ENCODE results near the gene EVI2A.

EVI2A gene

GRCh38 chr17:31328160-31328535, 6.7 kb upstream of the EVI2A start:
- Histone ChIP-seq H3K4me3 (ENCODE audit: low read depth, low read length) (no peak overlapping the region), H3K36me3 (ENCODE audit: control insufficient read depth, insufficient read depth, low read length) (peaks cover 18% of the 10 kb centered on the region), H3K9ac (ENCODE audit: low read depth, low read length) (no peak overlapping the region), H3K27ac (ENCODE audit: low read depth, low read length) (no peak overlapping the region), H3K9me3 (ENCODE audit: control insufficient read depth, insufficient read depth, low read length) (no peaks in the 10 kb centered on the region), H3K4me1 (ENCODE audit: control insufficient read depth, insufficient read depth, low read length) (no peaks in the 10 kb centered on the region; the same call in 1 of the 2 replicates), H3K27me3 (ENCODE audit: control insufficient read depth, insufficient read depth, low read length) (no peaks in the 10 kb centered on the region)

GRCh38 chr17:31327534-31328159, 6.2 kb upstream of the EVI2A start:
- H3K4me1 ChIP-seq (ENCODE audit: control insufficient read depth, insufficient read depth, low read length): no peaks in the 10 kb centered on the region; the same call in 1 of the 2 replicates
- peaks cover 17% of the 10 kb centered on the region for H3K36me3 ChIP-seq (ENCODE audit: control insufficient read depth, insufficient read depth, low read length)
- no peak overlapping the region for H3K27ac ChIP-seq (ENCODE audit: low read depth, low read length)
- no peaks in the 10 kb centered on the region for H3K9me3 ChIP-seq (ENCODE audit: control insufficient read depth, insufficient read depth, low read length)
- H3K27me3 ChIP-seq (ENCODE audit: control insufficient read depth, insufficient read depth, low read length): no peaks in the 10 kb centered on the region
- no peak overlapping the region for H3K9ac ChIP-seq (ENCODE audit: low read depth, low read length)
- H3K4me3 ChIP-seq (ENCODE audit: low read depth, low read length): no peak overlapping the region

- no peak overlapping the region for H3K9ac ChIP-seq (ENCODE audit: low read depth, low read length)
- peaks cover 17% of the 10 kb centered on the region for H3K36me3 ChIP-seq (ENCODE audit: control insufficient read depth, insufficient read depth, low read length)
- H3K9me3 ChIP-seq (ENCODE audit: control insufficient read depth, insufficient read depth, low read length): no peaks in the 10 kb centered on the region
- no peak overlapping the region for H3K27ac ChIP-seq (ENCODE audit: low read depth, low read length)
- H3K27me3 ChIP-seq (ENCODE audit: control insufficient read depth, insufficient read depth, low read length): no peaks in the 10 kb centered on the region
- H3K4me3 ChIP-seq (ENCODE audit: low read depth, low read length): no peak overlapping the region
- peaks cover 3% of the 10 kb centered on the region; the same call in 1 of the 2 replicates for H3K4me1 ChIP-seq (ENCODE audit: control insufficient read depth, insufficient read depth, low read length)
Observed at GRCh38 chr17:31323551-31323950, 2.1 kb upstream of the EVI2A start.

- no peak overlapping the region for H3K27ac ChIP-seq (ENCODE audit: low read depth, low read length)
- H3K9me3 ChIP-seq (ENCODE audit: control insufficient read depth, insufficient read depth, low read length): no peaks in the 10 kb centered on the region
- H3K36me3 ChIP-seq (ENCODE audit: control insufficient read depth, insufficient read depth, low read length): peaks cover 6% of the 10 kb centered on the region; the same call in 1 of the 2 replicates
- H3K4me1 ChIP-seq (ENCODE audit: control insufficient read depth, insufficient read depth, low read length): peaks cover 10% of the 10 kb centered on the region; the same call in 1 of the 2 replicates
- H3K27me3 ChIP-seq (ENCODE audit: control insufficient read depth, insufficient read depth, low read length): no peaks in the 10 kb centered on the region
- no peak overlapping the region for H3K4me3 ChIP-seq (ENCODE audit: low read depth, low read length)
- no peak overlapping the region for H3K9ac ChIP-seq (ENCODE audit: low read depth, low read length)
Observed at GRCh38 chr17:31321966-31322365, 544 bp upstream of the EVI2A start.

- Histone ChIP-seq H3K9ac (ENCODE audit: low read depth, low read length) (no peak overlapping the region), H3K27ac (ENCODE audit: low read depth, low read length) (no peak overlapping the region), H3K9me3 (ENCODE audit: control insufficient read depth, insufficient read depth, low read length) (no peaks in the 10 kb centered on the region), H3K27me3 (ENCODE audit: control insufficient read depth, insufficient read depth, low read length) (no peaks in the 10 kb centered on the region), H3K4me3 (ENCODE audit: low read depth, low read length) (no peak overlapping the region), H3K36me3 (ENCODE audit: control insufficient read depth, insufficient read depth, low read length) (peaks cover 2% of the 10 kb centered on the region; the same call in 1 of the 2 replicates), H3K4me1 (ENCODE audit: control insufficient read depth, insufficient read depth, low read length) (peaks cover 10% of the 10 kb centered on the region; the same call in 1 of the 2 replicates)
Observed at GRCh38 chr17:31320791-31321190, 631 bp downstream of the EVI2A start.

GRCh38 chr17:31320241-31320640, 1.2 kb downstream of the EVI2A start:
- no peaks in the 10 kb centered on the region for H3K27me3 ChIP-seq (ENCODE audit: control insufficient read depth, insufficient read depth, low read length)
- H3K9me3 ChIP-seq (ENCODE audit: control insufficient read depth, insufficient read depth, low read length): no peaks in the 10 kb centered on the region
- H3K9ac ChIP-seq (ENCODE audit: low read depth, low read length): no peak overlapping the region
- H3K36me3 ChIP-seq (ENCODE audit: control insufficient read depth, insufficient read depth, low read length): no peaks in the 10 kb centered on the region
- peaks cover 10% of the 10 kb centered on the region; the same call in 1 of the 2 replicates for H3K4me1 ChIP-seq (ENCODE audit: control insufficient read depth, insufficient read depth, low read length)
- H3K27ac ChIP-seq (ENCODE audit: low read depth, low read length): no peak overlapping the region
- H3K4me3 ChIP-seq (ENCODE audit: low read depth, low read length): no peak overlapping the region

GRCh38 chr17:31318851-31319661, 2.4 kb downstream of the EVI2A start:
- Histone ChIP-seq H3K4me1 (ENCODE audit: control insufficient read depth, insufficient read depth, low read length) (peaks cover 10% of the 10 kb centered on the region; the same call in 1 of the 2 replicates), H3K36me3 (ENCODE audit: control insufficient read depth, insufficient read depth, low read length) (no peaks in the 10 kb centered on the region), H3K9ac (ENCODE audit: low read depth, low read length) (no peak overlapping the region; the same call in 1 of the 2 replicates), H3K4me3 (ENCODE audit: low read depth, low read length) (no peak overlapping the region), H3K27me3 (ENCODE audit: control insufficient read depth, insufficient read depth, low read length) (no peaks in the 10 kb centered on the region), H3K27ac (ENCODE audit: low read depth, low read length) (no peak overlapping the region), H3K9me3 (ENCODE audit: control insufficient read depth, insufficient read depth, low read length) (no peaks in the 10 kb centered on the region)

- no peak overlapping the region for H3K4me3 ChIP-seq (ENCODE audit: low read depth, low read length)
- H3K27me3 ChIP-seq (ENCODE audit: control insufficient read depth, insufficient read depth, low read length): no peaks in the 10 kb centered on the region
- H3K9ac ChIP-seq (ENCODE audit: low read depth, low read length): no peak overlapping the region
- no peaks in the 10 kb centered on the region for H3K36me3 ChIP-seq (ENCODE audit: control insufficient read depth, insufficient read depth, low read length)
- H3K4me1 ChIP-seq (ENCODE audit: control insufficient read depth, insufficient read depth, low read length): peaks cover 10% of the 10 kb centered on the region; the same call in 1 of the 2 replicates
- H3K9me3 ChIP-seq (ENCODE audit: control insufficient read depth, insufficient read depth, low read length): no peaks in the 10 kb centered on the region
- peak overlapping the region; percentile 18 for H3K27ac ChIP-seq (ENCODE audit: low read depth, low read length)
Observed at GRCh38 chr17:31318298-31318801, 3.1 kb downstream of the EVI2A start.

- no peaks in the 10 kb centered on the region for H3K36me3 ChIP-seq (ENCODE audit: control insufficient read depth, insufficient read depth, low read length)
- H3K4me1 ChIP-seq (ENCODE audit: control insufficient read depth, insufficient read depth, low read length): peaks cover 10% of the 10 kb centered on the region; the same call in 1 of the 2 replicates
- no peak overlapping the region for H3K9ac ChIP-seq (ENCODE audit: low read depth, low read length)
- H3K4me3 ChIP-seq (ENCODE audit: low read depth, low read length): no peak overlapping the region
- no peaks in the 10 kb centered on the region for H3K27me3 ChIP-seq (ENCODE audit: control insufficient read depth, insufficient read depth, low read length)
- H3K9me3 ChIP-seq (ENCODE audit: control insufficient read depth, insufficient read depth, low read length): no peaks in the 10 kb centered on the region
- no peak overlapping the region for H3K27ac ChIP-seq (ENCODE audit: low read depth, low read length)
Observed at GRCh38 chr17:31314782-31315100, 6.7 kb downstream of the EVI2A start.

- no peak within 1 kb of the TSS for H3K9ac ChIP-seq (ENCODE audit: low read depth, low read length)
- H3K27ac ChIP-seq (ENCODE audit: low read depth, low read length): no peak within 1 kb of the TSS
- no peaks in the 10 kb centered on the region for H3K27me3 ChIP-seq (ENCODE audit: control insufficient read depth, insufficient read depth, low read length)
- no peaks in the 10 kb centered on the region for H3K9me3 ChIP-seq (ENCODE audit: control insufficient read depth, insufficient read depth, low read length)
- H3K4me1 ChIP-seq (ENCODE audit: control insufficient read depth, insufficient read depth, low read length): peaks cover 10% of the 10 kb centered on the region; the same call in 1 of the 2 replicates
- H3K4me3 ChIP-seq (ENCODE audit: low read depth, low read length): no peak within 1 kb of the TSS
- H3K36me3 ChIP-seq (ENCODE audit: control insufficient read depth, insufficient read depth, low read length): no peaks in the 10 kb centered on the region
Observed at GRCh38 chr17:31313982-31314781, 7.2 kb downstream of the EVI2A start, which contains the start of gene EVI2B. EVI2B (minus strand) TSS chr17:31314054; CDS start chr17:31305609, 8,445 bp downstream.
